GM12878 (cell line): ENCODE measurements around the gene ITIH6. TPM values are rescaled to one million over a fixed set of nuclear protein-coding genes. Genes with fewer than 3 reads are reported as not detected.
"Not testable (repeated sequence)": the region's sequence is repeated elsewhere in the genome, so short reads cannot be mapped to it uniquely, and the experiment has no call there.

Source experiments
- ATAC-seq: fragments of 200-7000 bp; cut with Tn5 transposase; 3 replicates; pipeline ENCODE4 v1.9.1; 2020; ENCODE audit warnings: mild to moderate bottlenecking, moderate library complexity
- BruUV-seq: library from RNA; stranded (reverse); fragments of 400-500 nt; replicated peaks from 2 replicates; lab custom pipeline; 2021; lab: Mats Ljungman, UMichigan
- CTCF ChIA-PET: fragments of 300-600 bp; sonication (Branson Sonifier 250); formaldehyde crosslinking; extraction: SDS; loops from one replicate; lab custom pipeline; 2021; ENCODE audit warnings: inconsistent platforms; lab: Yijun Ruan, JAX
- POLR2A ChIA-PET: fragments of 350-600 bp; formaldehyde crosslinking; extraction: SDS; loops from one replicate; lab custom pipeline; 2021; ENCODE audit warnings: inconsistent platforms; lab: Charles Lee
- RAD21 ChIA-PET: fragments of 300-600 bp; sonication (Branson Sonifier 250); formaldehyde crosslinking; loops from one replicate; lab custom pipeline; 2023; ENCODE audit warnings: antibody characterized with exemption; ENCODE audit not compliant: unreplicated experiment; lab: Charles Lee
- SMC1A ChIA-PET: fragments of 300-600 bp; sonication (Branson Sonifier 250); formaldehyde crosslinking; loops from one replicate; lab custom pipeline; 2023; ENCODE audit not compliant: unreplicated experiment, uncharacterized antibody; lab: Charles Lee
- DNase-seq: peaks from one replicate; pipeline ENCODE4 v3.0.0-alpha.2; 2011; ENCODE audit warnings: low read depth, low spot score
- FAIRE-seq: peaks from 3 replicates; lab custom pipeline; 2011; peaks lifted over from hg19 to GRCh38; lab: Jason Lieb, UNC
- H2AFZ ChIP-seq: 2 replicates; pipeline ENCODE4 v1.6.0; 2011; ENCODE audit warnings: low read depth, low read length, control low read depth; ENCODE audit not compliant: control insufficient read depth
- H3K27ac ChIP-seq: 2 replicates; pipeline ENCODE4 v1.5.1; 2011; ENCODE audit warnings: control low read depth; ENCODE audit not compliant: control insufficient read depth, insufficient read depth
- H3K27me3 ChIP-seq, 2 experiments: replicated peaks in 1 of 2; 2 replicates each; pipeline versions ENCODE4 v1.6.0 to v1.6.1; 2011; ENCODE audit warnings: low read length in 1 of 2; ENCODE audit not compliant: control insufficient read depth in 2 of 2, insufficient read depth in 2 of 2
- H3K36me3 ChIP-seq, 2 experiments: 2 replicates each; pipeline ENCODE4 v1.5.1; 2011; ENCODE audit warnings: low read length in 1 of 2; ENCODE audit not compliant: control insufficient read depth in 2 of 2, insufficient read depth in 2 of 2
- H3K4me1 ChIP-seq: 2 replicates; pipeline ENCODE4 v1.6.1; 2011; ENCODE audit warnings: mild to moderate bottlenecking, low read length, moderate library complexity, mixed read lengths; ENCODE audit not compliant: control insufficient read depth, insufficient read depth
- H3K4me2 ChIP-seq: 2 replicates; pipeline ENCODE4 v1.6.0; 2011; ENCODE audit warnings: control low read depth; ENCODE audit not compliant: control insufficient read depth, insufficient read depth
- H3K4me3 ChIP-seq: fragments of 200-600 bp; sonication (generic); 2 replicates; pipeline ENCODE4 v1.5.1; 2016
- H3K79me2 ChIP-seq: 2 replicates; pipeline ENCODE4 v1.6.0; 2011; ENCODE audit warnings: low read length; ENCODE audit not compliant: control insufficient read depth, insufficient read depth
- H3K9ac ChIP-seq: 2 replicates; pipeline ENCODE4 v1.8.0; 2011; ENCODE audit warnings: low read length, control low read depth, mixed read lengths; ENCODE audit not compliant: control insufficient read depth, insufficient read depth
- H3K9me3 ChIP-seq: replicated peaks from 3 replicates; pipeline ENCODE4 v1.5.1; 2011; ENCODE audit warnings: mild to moderate bottlenecking, low read length; ENCODE audit not compliant: control insufficient read depth, insufficient read depth
- H4K20me1 ChIP-seq: 2 replicates; pipeline ENCODE4 v1.6.0; 2011; ENCODE audit not compliant: control insufficient read depth, insufficient read depth
- WGBS: methylation state at CpG from one replicate; pipeline ENCODE4 v1.1.6; 2016; ENCODE audit warnings: low lambda C conversion rate; ENCODE audit not compliant: insufficient replicate concordance, insufficient coverage; ENCODE audit errors: missing lambda C conversion rate; 5-methylcytosine and 5-hydroxymethylcytosine counted together
- in situ Hi-C: fragments of 300-500 bp; cut with MboI; formaldehyde crosslinking; loops from 9 replicates; pipeline ENCODE4 v1.14.3; 2018; ENCODE audit warnings: mixed read lengths
- intact Hi-C: fragments of 100-400 bp; cut with micrococcal nuclease; formaldehyde crosslinking; loops from one replicate; pipeline ENCODE4 v1.14.2; 2022; ENCODE audit not compliant: unreplicated experiment
- polyA plus RNA-seq, 11 experiments: library from polyadenylated mRNA; depleted of rRNA in 4 of 11; unstranded in 6 of 11; stranded (reverse) in 5 of 11; fragments of >200 nt; fragmentation: Nextera tagmentation in 4 of 11; fragmentation: Illumina TruSeq in 1 of 11; extraction: Ambion mirVana in 4 of 11; extraction: Trizol in 1 of 11; gene quantifications; 1 replicate in 1 of 11; 2 replicates in 10 of 11; pipeline versions ENCODE4 v1.2.1 to v1.2.3, GENCODE V29; 2011 to 2016; ENCODE audit warnings: inconsistent platforms in 2 of 11, missing spikeins in 2 of 11, low read depth in 1 of 11
- total RNA-seq, 4 experiments: library from RNA; depleted of rRNA in 3 of 4; stranded (reverse); fragments of >200 nt in 3 of 4; fragmentation: Illumina TruSeq in 1 of 4; extraction: Trizol in 1 of 4; gene quantifications; 2 replicates each; pipeline versions ENCODE4 v1.2.1 to v1.2.3, GENCODE V29; 2013 to 2021

ITIH6 gene
- total and polyA plus RNA-seq, 10 of the 15 experiments (the other 5 are each of a cell fraction or from before 2014, with no cell fraction given) = not detected

DNA sequence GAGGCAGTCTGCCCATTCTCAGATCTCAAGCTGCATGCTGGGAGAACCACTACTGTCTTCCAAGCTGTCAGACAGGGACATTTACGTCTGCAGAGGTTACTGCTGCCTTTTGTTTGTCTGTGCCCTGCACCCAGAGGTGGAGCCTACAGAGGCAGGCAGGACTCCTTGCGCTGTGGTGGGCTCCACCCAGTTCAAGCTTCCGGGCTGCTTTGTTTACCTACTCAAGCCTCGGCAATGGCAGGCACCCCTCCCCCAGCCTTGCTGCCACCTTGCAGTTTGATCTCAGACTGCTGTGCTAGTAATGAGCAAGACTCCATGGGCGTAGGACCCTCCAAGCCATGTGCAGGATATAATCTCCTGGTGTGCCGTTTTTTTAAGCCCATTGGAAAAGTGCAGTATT lies 59.5 kb downstream of the ITIH6 start:
- H3K4me1 ChIP-seq, SMC1A ChIA-PET, H3K9me3 ChIP-seq, H4K20me1 ChIP-seq, H3K27ac ChIP-seq, FAIRE-seq, H2AFZ ChIP-seq, CTCF ChIA-PET, H3K4me2 ChIP-seq, BruUV-seq, ATAC-seq, DNase-seq, H3K4me3 ChIP-seq, H3K9ac ChIP-seq, intact Hi-C loops, H3K79me2 ChIP-seq, RAD21 ChIA-PET, in situ Hi-C loops, POLR2A ChIA-PET, H3K36me3 ChIP-seq, H3K27me3 ChIP-seq: not testable (repeated sequence)
- WGBS = 49% methylated on average over 6 of the region's 6 CpGs

DNA sequence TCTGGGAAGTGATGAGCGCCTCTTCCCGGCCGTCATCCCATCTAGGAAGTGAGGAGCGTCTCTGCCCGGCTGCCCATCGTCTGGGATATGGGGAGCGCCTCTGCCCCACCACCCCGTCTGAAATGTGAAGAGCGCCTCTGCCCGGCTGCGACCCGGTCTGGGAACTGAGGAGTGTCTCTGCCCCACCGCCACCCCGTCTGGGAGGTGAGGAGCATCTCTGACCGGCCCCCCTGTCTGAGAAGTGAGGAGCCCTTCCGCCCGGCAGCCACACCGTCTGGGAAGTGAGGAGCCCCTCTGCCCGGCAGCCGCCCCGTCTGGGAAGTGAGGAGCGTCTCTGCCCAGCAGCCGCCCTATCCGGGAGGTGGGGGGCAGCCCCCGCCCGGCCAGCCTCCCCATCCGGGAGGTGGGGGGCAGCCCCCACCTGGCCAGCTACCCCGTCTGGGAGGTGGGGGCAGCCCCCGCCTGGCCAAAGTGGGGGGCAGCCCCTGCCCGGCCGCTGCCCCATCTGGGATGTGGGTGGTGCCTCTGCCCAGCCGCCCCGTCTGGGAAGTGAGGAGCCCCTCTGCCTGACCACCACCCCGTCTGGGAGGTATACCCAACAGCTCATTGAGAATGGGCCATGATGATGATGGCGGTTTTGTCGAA lies 61.6 kb downstream of the ITIH6 start:
- ATAC-seq, H3K27ac ChIP-seq, POLR2A ChIA-PET, H3K4me2 ChIP-seq, H3K9ac ChIP-seq, BruUV-seq, H3K4me3 ChIP-seq, in situ Hi-C loops, H3K36me3 ChIP-seq, H3K79me2 ChIP-seq, H3K4me1 ChIP-seq, RAD21 ChIA-PET, H4K20me1 ChIP-seq, intact Hi-C loops, H3K9me3 ChIP-seq, H2AFZ ChIP-seq, FAIRE-seq, SMC1A ChIA-PET, H3K27me3 ChIP-seq, CTCF ChIA-PET, DNase-seq: not testable (repeated sequence)
- WGBS = 61% methylated on average over 18 of the region's 36 CpGs
